HAP-1 (cell line): ENCODE measurements around the gene INPP4A.

Source experiments
- DNase-seq, 2 experiments: peaks; one replicate each; pipeline ENCODE4 v3.0.0-alpha.2; 2016 to 2020; ENCODE audit warnings: low spot score in 2 of 2
- H3K27me3 ChIP-seq: fragments of 250-450 bp; sonication (Bioruptor Pico); 2 replicates; pipeline ENCODE4 v1.5.1; 2020; ENCODE audit warnings: low read depth, mild to moderate bottlenecking, moderate library complexity
- H3K36me3 ChIP-seq: fragments of 250-450 bp; sonication (Bioruptor Pico); replicated peaks from 2 replicates; pipeline ENCODE4 v1.5.1; 2020; ENCODE audit warnings: mild to moderate bottlenecking
- H3K4me1 ChIP-seq: fragments of 250-450 bp; sonication (Bioruptor Pico); 2 replicates; pipeline ENCODE4 v1.5.1; 2020; ENCODE audit warnings: mild to moderate bottlenecking
- H3K4me3 ChIP-seq: fragments of 250-450 bp; sonication (Bioruptor Pico); 2 replicates; pipeline ENCODE4 v1.5.1; 2020; ENCODE audit warnings: mild to moderate bottlenecking, moderate library complexity
- H3K9me3 ChIP-seq: fragments of 250-450 bp; sonication (Bioruptor Pico); 2 replicates; pipeline ENCODE4 v1.5.1; 2020; ENCODE audit warnings: mild to moderate bottlenecking, moderate library complexity
- in situ Hi-C: fragments of 300-500 bp; cut with MboI; formaldehyde crosslinking; loops from 3 replicates; pipeline ENCODE4 v1.14.3; 2020; ENCODE audit warnings: low sequenced_read_pairs, inconsistent platforms, mixed read lengths

The INPP4A gene

GRCh38 chr2:98470851-98471255 is 26.2 kb downstream of the INPP4A start:
- peaks cover 2% of the 10 kb centered on the region for H3K4me1 ChIP-seq
- in situ Hi-C loops: no loop called here

GRCh38 chr2:98471402-98472131 is 26.9 kb downstream of the INPP4A start:
- Histone ChIP-seq H3K4me3 (no peak overlapping the region), H3K36me3 (no peaks in the 10 kb centered on the region), H3K9me3 (no peaks in the 10 kb centered on the region), H3K4me1 (peaks cover 6% of the 10 kb centered on the region), H3K27me3 (no peaks in the 10 kb centered on the region)
- in situ Hi-C loops: no loop called here
- DNase-seq: no peak

More at GRCh38 chr2:98470851-98471255, 26.2 kb downstream of the INPP4A start:
- no peak for DNase-seq
- no peaks in the 10 kb centered on the region for H3K36me3 ChIP-seq
- H3K9me3 ChIP-seq: no peaks in the 10 kb centered on the region
- H3K27me3 ChIP-seq: no peaks in the 10 kb centered on the region
- no peak overlapping the region for H3K4me3 ChIP-seq

GRCh38 chr2:98472132-98472650 is 27.5 kb downstream of the INPP4A start:
- no peak overlapping the region for H3K4me3 ChIP-seq
- DNase-seq: no peak
- in situ Hi-C loops: no loop called here
- peaks cover 6% of the 10 kb centered on the region for H3K4me1 ChIP-seq
- H3K27me3 ChIP-seq: no peaks in the 10 kb centered on the region
- no peaks in the 10 kb centered on the region for H3K9me3 ChIP-seq
- no peaks in the 10 kb centered on the region for H3K36me3 ChIP-seq

- no peak overlapping the region for H3K4me3 ChIP-seq
- in situ Hi-C loops: no loop called here
- no peaks in the 10 kb centered on the region for H3K27me3 ChIP-seq
- no peaks in the 10 kb centered on the region for H3K36me3 ChIP-seq
- no peak for DNase-seq
- no peaks in the 10 kb centered on the region for H3K9me3 ChIP-seq
- peaks cover 6% of the 10 kb centered on the region for H3K4me1 ChIP-seq
Observed at GRCh38 chr2:98472961-98473746, 28.5 kb downstream of the INPP4A start.

GRCh38 chr2:98473995-98474780 is 29.5 kb downstream of the INPP4A start:
- no peaks in the 10 kb centered on the region for H3K9me3 ChIP-seq
- peaks cover 6% of the 10 kb centered on the region for H3K4me1 ChIP-seq
- no peaks in the 10 kb centered on the region for H3K27me3 ChIP-seq
- H3K36me3 ChIP-seq: no peaks in the 10 kb centered on the region
- DNase-seq: no peak
- H3K4me3 ChIP-seq: no peak overlapping the region
- in situ Hi-C loops: no loop called here

GRCh38 chr2:98474979-98475632 is 30.4 kb downstream of the INPP4A start:
- H3K4me1 ChIP-seq: peaks cover 6% of the 10 kb centered on the region
- H3K4me3 ChIP-seq: no peak overlapping the region
- no peaks in the 10 kb centered on the region for H3K9me3 ChIP-seq
- in situ Hi-C loops: no loop called here
- H3K27me3 ChIP-seq: no peaks in the 10 kb centered on the region
- DNase-seq: no peak
- no peaks in the 10 kb centered on the region for H3K36me3 ChIP-seq

GRCh38 chr2:98476192-98476868 is 31.7 kb downstream of the INPP4A start:
- Histone ChIP-seq H3K4me1 (peaks cover 6% of the 10 kb centered on the region), H3K9me3 (no peaks in the 10 kb centered on the region), H3K36me3 (no peaks in the 10 kb centered on the region), H3K27me3 (no peaks in the 10 kb centered on the region), H3K4me3 (no peak overlapping the region)
- DNase-seq: peak in 1 of 2 experiments; percentile 61
- in situ Hi-C loops: no loop called here

GRCh38 chr2:98477036-98477435 is 32.4 kb downstream of the INPP4A start:
- DNase-seq: no peak
- Histone ChIP-seq H3K4me1 (peaks cover 6% of the 10 kb centered on the region), H3K36me3 (no peaks in the 10 kb centered on the region), H3K27me3 (no peaks in the 10 kb centered on the region), H3K4me3 (no peak overlapping the region), H3K9me3 (no peaks in the 10 kb centered on the region)
- in situ Hi-C loops: no loop called here

GRCh38 chr2:98477506-98477905 is 32.8 kb downstream of the INPP4A start:
- in situ Hi-C loops: no loop called here
- Histone ChIP-seq H3K4me3 (no peak overlapping the region), H3K9me3 (no peaks in the 10 kb centered on the region), H3K36me3 (no peaks in the 10 kb centered on the region), H3K4me1 (peaks cover 6% of the 10 kb centered on the region), H3K27me3 (no peaks in the 10 kb centered on the region)
- no peak for DNase-seq

GRCh38 chr2:98478088-98478551 is 33.5 kb downstream of the INPP4A start:
- Histone ChIP-seq H3K4me3 (no peak overlapping the region), H3K4me1 (peaks cover 6% of the 10 kb centered on the region), H3K27me3 (no peaks in the 10 kb centered on the region), H3K9me3 (no peaks in the 10 kb centered on the region), H3K36me3 (no peaks in the 10 kb centered on the region)
- no peak for DNase-seq
- in situ Hi-C loops: no loop called here

- H3K4me3 ChIP-seq: no peak overlapping the region
- in situ Hi-C loops: no loop called here
- no peak for DNase-seq
- no peaks in the 10 kb centered on the region for H3K9me3 ChIP-seq
- H3K36me3 ChIP-seq: no peaks in the 10 kb centered on the region
- H3K4me1 ChIP-seq: peaks cover 6% of the 10 kb centered on the region
- no peaks in the 10 kb centered on the region for H3K27me3 ChIP-seq
Observed at GRCh38 chr2:98478907-98479306, 34.2 kb downstream of the INPP4A start.

- peaks cover 6% of the 10 kb centered on the region for H3K4me1 ChIP-seq
- no peaks in the 10 kb centered on the region for H3K27me3 ChIP-seq
- DNase-seq: no peak
- in situ Hi-C loops: no loop called here
- no peaks in the 10 kb centered on the region for H3K36me3 ChIP-seq
- no peak overlapping the region for H3K4me3 ChIP-seq
- H3K9me3 ChIP-seq: no peaks in the 10 kb centered on the region
Observed at GRCh38 chr2:98479371-98479770, 34.7 kb downstream of the INPP4A start.
